GM23338 (cell line): Measurements from ENCODE around the gene PRTFDC1. TPM values are rescaled to one million over a fixed set of nuclear protein-coding genes. Genes with fewer than 3 reads are reported as not detected.
"Not testable (repeated sequence)": the region's sequence is repeated elsewhere in the genome, so short reads cannot be mapped to it uniquely, and the experiment has no call there.

Experiments
- ATAC-seq: fragments of 200-7000 bp; cut with Tn5 transposase; 3 replicates; pipeline ENCODE4 v1.9.1; 2020
- DNase-seq: peaks from one replicate; pipeline ENCODE4 v3.0.0-alpha.2; 2015; ENCODE audit warnings: low spot score
- H2AFZ ChIP-seq: fragments of 200-600 bp; sonication (generic); 2 replicates; pipeline ENCODE4 v1.8.0; 2016; ENCODE audit warnings: antibody characterized with exemption, mild to moderate bottlenecking, moderate library complexity
- H3F3A ChIP-seq: fragments of 200-600 bp; sonication (generic); replicated peaks from 2 replicates; pipeline ENCODE4 v1.8.0; 2017; ENCODE audit warnings: antibody characterized with exemption, mixed run types, low read depth
- H3K27ac ChIP-seq: fragments of 200-600 bp; sonication (generic); 2 replicates; pipeline ENCODE4 v1.6.1; 2016; ENCODE audit warnings: low read depth
- H3K27me3 ChIP-seq: fragments of 200-600 bp; sonication (generic); 2 replicates; pipeline ENCODE4 v1.8.0; 2016; ENCODE audit warnings: mild to moderate bottlenecking, mixed run types, moderate library complexity; ENCODE audit not compliant: insufficient read depth
- H3K36me3 ChIP-seq: fragments of 200-600 bp; sonication (generic); 2 replicates; pipeline ENCODE4 v1.8.0; 2016; ENCODE audit warnings: mild to moderate bottlenecking; ENCODE audit not compliant: insufficient read depth
- H3K4me1 ChIP-seq: fragments of 200-600 bp; sonication (generic); 2 replicates; pipeline ENCODE4 v1.8.0; 2016; ENCODE audit warnings: mild to moderate bottlenecking, moderate library complexity; ENCODE audit not compliant: insufficient read depth
- H3K4me2 ChIP-seq: fragments of 200-600 bp; sonication (generic); 2 replicates; pipeline ENCODE4 v1.7.1; 2017; ENCODE audit warnings: mixed run types
- H3K4me3 ChIP-seq: fragments of 200-600 bp; sonication (generic); 2 replicates; pipeline ENCODE4 v1.6.1; 2016; ENCODE audit warnings: mixed run types
- H3K79me2 ChIP-seq: fragments of 200-600 bp; sonication (generic); replicated peaks from 2 replicates; pipeline ENCODE4 v1.8.0; 2017; ENCODE audit warnings: mild to moderate bottlenecking; ENCODE audit not compliant: insufficient read depth
- H3K9me2 ChIP-seq: fragments of 200-600 bp; sonication (generic); 2 replicates; pipeline ENCODE4 v1.8.0; 2017; ENCODE audit not compliant: insufficient read depth
- H4K20me1 ChIP-seq: fragments of 200-600 bp; sonication (generic); replicated peaks from 2 replicates; pipeline ENCODE4 v1.8.0; 2017; ENCODE audit warnings: mild to moderate bottlenecking; ENCODE audit not compliant: insufficient read depth
- H3K27ac Mint-ChIP-seq: 2 replicates; pipeline ENCODE4 v1.8.0; 2020; ENCODE audit warnings: inconsistent platforms, mild to moderate bottlenecking, moderate library complexity, mixed read lengths
- H3K27me3 Mint-ChIP-seq: 3 replicates; pipeline ENCODE4 v1.8.0; 2022; ENCODE audit warnings: low read depth, mild to moderate bottlenecking, moderate library complexity, mixed read lengths, inconsistent platforms; ENCODE audit not compliant: insufficient read depth, poor library complexity
- H3K36me3 Mint-ChIP-seq: 3 replicates; pipeline ENCODE4 v1.8.0; 2021; ENCODE audit warnings: low read depth, mild to moderate bottlenecking, inconsistent platforms, moderate library complexity, mixed read lengths
- H3K4me1 Mint-ChIP-seq: 3 replicates; pipeline ENCODE4 v1.8.0; 2020; ENCODE audit warnings: mild to moderate bottlenecking, inconsistent platforms, mixed read lengths
- H3K4me3 Mint-ChIP-seq: 3 replicates; pipeline ENCODE4 v1.8.0; 2021; ENCODE audit warnings: moderate library complexity, mild to moderate bottlenecking, inconsistent platforms, mixed read lengths
- H3K9me3 Mint-ChIP-seq: 3 replicates; pipeline ENCODE4 v1.8.0; 2020; ENCODE audit warnings: moderate library complexity, mild to moderate bottlenecking, inconsistent platforms, mixed read lengths
- REST ChIP-seq: IDR thresholded peaks from one replicate; pipeline ENCODE4 v1.6.1; 2018; ENCODE audit warnings: antibody characterized with exemption; ENCODE audit not compliant: unreplicated experiment
- ZNF114 ChIP-seq: fragments of 250-450 bp; sonication (Bioruptor Pico); IDR thresholded peaks from 2 replicates; pipeline ENCODE4 v1.5.0; 2020; ENCODE audit warnings: mild to moderate bottlenecking, moderate library complexity
- ZNF331 ChIP-seq: fragments of 250-450 bp; sonication (Bioruptor Pico); IDR thresholded peaks from 2 replicates; pipeline ENCODE4 v1.5.0; 2020; ENCODE audit warnings: low read depth, mild to moderate bottlenecking, moderate library complexity
- ZNF462 ChIP-seq: fragments of 250-450 bp; sonication (Bioruptor Pico); IDR thresholded peaks from 2 replicates; pipeline ENCODE4 v1.5.0; 2020; ENCODE audit warnings: mild to moderate bottlenecking, moderate library complexity
- polyA plus RNA-seq: library from polyadenylated mRNA; unstranded; fragments of >200 nt; fragmentation: Nextera tagmentation; extraction: Ambion mirVana; gene quantifications from 2 replicates; pipeline ENCODE4 v1.2.1, GENCODE V29; 2016
- total RNA-seq: library from RNA; depleted of rRNA; stranded (reverse); fragments of >200 nt; shearing (Covaris generic); gene quantifications from 2 replicates; pipeline ENCODE4 v1.2.3, GENCODE V29; 2014
- TF ChIP-seq, protein P1 (sequence below), 2 experiments: fragments of 200-600 bp in 1 of 2; sonication (generic) in 1 of 2; conservative IDR thresholded peaks; 2 replicates each; pipeline versions ENCODE4 v1.5.1 to v1.6.1; 2016 to 2017; ENCODE audit warnings: antibody characterized with exemption in 2 of 2, low read depth in 2 of 2, mild to moderate bottlenecking in 2 of 2, moderate library complexity in 1 of 2

The PRTFDC1 gene
- total and polyA plus RNA-seq, 2 experiments from 2014 or later = 7.9 to 9.1 TPM

GRCh38 chr10:24969841-24970281 is 17.5 kb upstream of the PRTFDC1 start (continued):
- TF ChIP-seq ZNF462 (CRISPR knock-in tag) (no peak), ZNF114 (CRISPR knock-in tag) (no peak), ZNF331 (no peak), REST (no peak)
- TF ChIP-seq, protein P1, sequence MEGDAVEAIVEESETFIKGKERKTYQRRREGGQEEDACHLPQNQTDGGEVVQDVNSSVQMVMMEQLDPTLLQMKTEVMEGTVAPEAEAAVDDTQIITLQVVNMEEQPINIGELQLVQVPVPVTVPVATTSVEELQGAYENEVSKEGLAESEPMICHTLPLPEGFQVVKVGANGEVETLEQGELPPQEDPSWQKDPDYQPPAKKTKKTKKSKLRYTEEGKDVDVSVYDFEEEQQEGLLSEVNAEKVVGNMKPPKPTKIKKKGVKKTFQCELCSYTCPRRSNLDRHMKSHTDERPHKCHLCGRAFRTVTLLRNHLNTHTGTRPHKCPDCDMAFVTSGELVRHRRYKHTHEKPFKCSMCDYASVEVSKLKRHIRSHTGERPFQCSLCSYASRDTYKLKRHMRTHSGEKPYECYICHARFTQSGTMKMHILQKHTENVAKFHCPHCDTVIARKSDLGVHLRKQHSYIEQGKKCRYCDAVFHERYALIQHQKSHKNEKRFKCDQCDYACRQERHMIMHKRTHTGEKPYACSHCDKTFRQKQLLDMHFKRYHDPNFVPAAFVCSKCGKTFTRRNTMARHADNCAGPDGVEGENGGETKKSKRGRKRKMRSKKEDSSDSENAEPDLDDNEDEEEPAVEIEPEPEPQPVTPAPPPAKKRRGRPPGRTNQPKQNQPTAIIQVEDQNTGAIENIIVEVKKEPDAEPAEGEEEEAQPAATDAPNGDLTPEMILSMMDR (conservative IDR thresholded peaks at IDR 0.05; ENCODE audit: low read depth in 2 of 2) = no peak

GRCh38 chr10:24968951-24969350 is 16.5 kb upstream of the PRTFDC1 start:
- not testable (repeated sequence) for DNase-seq, H3K4me2 ChIP-seq, H3K9me3 Mint-ChIP-seq, H3K27me3 Mint-ChIP-seq, H2AFZ ChIP-seq, H3K36me3 ChIP-seq, H3K27ac ChIP-seq, H3K9me2 ChIP-seq, H4K20me1 ChIP-seq, H3K79me2 ChIP-seq, H3F3A ChIP-seq, H3K4me1 ChIP-seq, H3K4me1 Mint-ChIP-seq, H3K36me3 Mint-ChIP-seq, H3K4me3 Mint-ChIP-seq, ATAC-seq, H3K27me3 ChIP-seq, H3K27ac Mint-ChIP-seq, H3K4me3 ChIP-seq
